GM15510 (cell line): Measurements from ENCODE around the gene RAPGEF2.

Experiments
- POLR2A ChIP-seq: IDR thresholded peaks from 3 replicates; pipeline ENCODE4 v1.6.1; 2011; ENCODE audit warnings: borderline replicate concordance; ENCODE audit not compliant: insufficient read length; ENCODE audit errors: extremely low read depth

The RAPGEF2 gene

DNA sequence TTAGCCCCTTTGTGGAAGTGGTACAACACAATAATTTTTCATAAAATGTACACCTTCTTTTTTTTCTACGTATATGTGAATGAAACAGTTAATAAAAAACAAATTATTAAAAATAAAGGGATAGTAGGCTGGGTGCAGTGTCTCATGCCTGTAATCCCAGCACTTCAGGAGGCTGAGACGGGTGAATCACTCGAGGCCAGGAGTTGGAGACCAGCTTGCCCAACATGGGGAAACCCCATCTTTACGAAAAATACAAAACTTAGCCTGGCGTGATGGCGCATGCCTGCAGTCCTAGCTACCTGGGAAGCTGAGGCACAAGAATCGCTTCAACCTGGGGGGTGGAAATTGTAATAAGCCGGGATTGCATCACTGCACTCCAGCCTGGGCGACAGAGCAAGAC, 244.9 kb downstream of the RAPGEF2 start:
- TF ChIP-seq POLR2A = no peak

DNA sequence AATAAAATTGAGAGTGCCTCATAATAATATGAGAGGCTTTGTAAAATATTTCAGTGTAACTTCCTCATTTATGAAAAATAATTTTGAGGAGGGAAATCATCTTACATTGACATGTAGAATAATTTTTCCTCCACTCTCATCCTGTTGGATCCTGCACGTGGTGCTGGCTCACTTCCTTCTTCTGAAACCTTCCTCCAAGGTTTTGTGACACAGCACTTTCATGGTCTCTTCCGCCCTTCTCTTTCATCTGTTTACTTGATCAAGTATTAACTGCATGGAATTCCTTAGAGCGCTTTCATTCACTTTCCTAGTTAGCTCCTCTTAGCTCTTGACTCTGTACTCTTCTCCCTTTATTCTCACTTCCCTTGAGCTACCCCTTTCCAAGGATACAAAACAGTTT, 246.5 kb downstream of the RAPGEF2 start:
- TF ChIP-seq POLR2A = no peak

DNA sequence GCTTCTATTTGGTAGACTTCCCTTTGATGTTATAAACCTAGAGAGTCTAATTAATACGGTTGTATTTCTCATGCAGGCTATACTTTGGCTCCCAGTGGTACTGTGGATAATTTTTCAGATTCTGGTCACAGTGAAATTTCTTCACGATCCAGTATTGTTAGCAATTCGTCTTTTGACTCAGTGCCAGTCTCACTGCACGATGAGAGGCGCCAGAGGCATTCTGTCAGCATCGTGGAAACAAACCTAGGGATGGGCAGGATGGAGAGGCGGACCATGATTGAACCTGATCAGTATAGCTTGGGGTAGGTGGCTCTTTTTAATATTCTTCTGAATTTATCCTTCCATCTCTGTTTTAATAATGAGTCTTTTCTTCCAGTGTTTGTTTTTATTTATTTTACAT, 249.7 kb downstream of the RAPGEF2 start:
- no peak for TF ChIP-seq POLR2A

DNA sequence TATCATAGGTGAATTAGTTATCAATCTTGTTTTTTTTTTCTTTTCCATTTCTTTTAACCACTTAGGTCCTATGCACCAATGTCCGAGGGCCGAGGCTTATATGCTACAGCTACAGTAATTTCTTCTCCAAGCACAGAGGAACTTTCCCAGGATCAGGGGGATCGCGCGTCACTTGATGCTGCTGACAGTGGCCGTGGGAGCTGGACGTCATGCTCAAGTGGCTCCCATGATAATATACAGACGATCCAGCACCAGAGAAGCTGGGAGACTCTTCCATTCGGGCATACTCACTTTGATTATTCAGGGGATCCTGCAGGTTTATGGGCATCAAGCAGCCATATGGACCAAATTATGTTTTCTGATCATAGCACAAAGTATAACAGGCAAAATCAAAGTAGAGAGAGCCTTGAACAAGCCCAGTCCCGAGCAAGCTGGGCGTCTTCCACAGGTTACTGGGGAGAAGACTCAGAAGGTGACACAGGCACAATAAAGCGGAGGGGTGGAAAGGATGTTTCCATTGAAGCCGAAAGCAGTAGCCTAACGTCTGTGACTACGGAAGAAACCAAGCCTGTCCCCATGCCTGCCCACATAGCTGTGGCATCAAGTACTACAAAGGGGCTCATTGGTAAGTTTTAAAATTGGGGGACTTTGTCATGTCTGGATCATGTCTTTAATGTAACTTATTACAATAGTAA, 250.7 kb downstream of the RAPGEF2 start:
- no peak for TF ChIP-seq POLR2A

DNA sequence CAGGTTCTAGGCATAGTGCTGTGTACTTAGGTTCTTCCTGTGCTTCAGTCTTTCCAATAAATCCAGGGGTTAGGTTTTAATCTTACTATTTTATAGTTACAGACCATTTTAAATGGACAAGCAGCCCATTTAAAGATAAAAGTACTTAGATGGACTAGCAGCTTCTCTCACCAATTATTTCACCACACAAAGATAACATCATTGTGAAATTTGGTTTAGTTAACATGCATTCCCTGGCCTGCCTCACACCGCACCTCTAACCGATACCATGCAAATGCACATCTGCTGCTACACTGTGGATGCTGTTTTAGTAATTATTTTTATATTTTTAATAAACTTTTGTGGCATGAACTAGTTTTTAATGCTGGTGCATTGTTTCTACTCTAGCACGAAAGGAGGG, 252.6 kb downstream of the RAPGEF2 start:
- TF ChIP-seq POLR2A = no peak

DNA sequence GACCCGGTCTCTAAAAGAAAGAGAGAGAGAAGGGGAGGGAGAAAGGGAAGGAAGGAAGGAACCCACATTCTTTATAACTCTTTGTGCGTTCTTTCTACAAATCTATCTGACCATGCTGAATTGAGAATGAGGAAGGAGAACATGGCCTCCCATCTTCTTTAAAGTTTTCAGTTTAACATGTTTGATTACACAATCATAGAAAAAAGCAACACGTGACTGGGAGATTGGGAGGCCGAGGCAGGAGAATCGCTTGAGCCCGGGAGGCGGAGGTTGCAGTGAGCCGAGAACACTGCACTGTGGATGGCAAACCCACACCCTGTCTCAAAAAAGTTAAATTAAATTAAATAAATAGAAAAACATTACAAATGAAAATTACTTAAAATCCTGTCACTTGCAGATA, 254.5 kb downstream of the RAPGEF2 start:
- TF ChIP-seq POLR2A = no peak

DNA sequence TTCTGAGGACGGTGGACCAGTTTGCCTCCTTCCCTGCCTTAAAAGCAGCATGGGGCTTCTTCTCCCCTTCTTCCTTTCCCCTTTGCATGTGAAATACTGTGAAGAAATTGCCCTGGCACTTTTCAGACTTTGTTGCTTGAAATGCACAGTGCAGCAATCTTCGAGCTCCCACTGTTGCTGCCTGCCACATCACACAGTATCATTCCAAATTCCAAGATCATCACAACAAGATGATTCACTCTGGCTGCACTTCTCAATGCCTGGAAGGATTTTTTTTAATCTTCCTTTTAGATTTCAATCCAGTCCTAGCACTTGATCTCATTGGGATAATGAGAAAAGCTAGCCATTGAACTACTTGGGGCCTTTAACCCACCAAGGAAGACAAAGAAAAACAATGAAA, 255.3 kb downstream of the RAPGEF2 start:
- no peak for TF ChIP-seq POLR2A

DNA sequence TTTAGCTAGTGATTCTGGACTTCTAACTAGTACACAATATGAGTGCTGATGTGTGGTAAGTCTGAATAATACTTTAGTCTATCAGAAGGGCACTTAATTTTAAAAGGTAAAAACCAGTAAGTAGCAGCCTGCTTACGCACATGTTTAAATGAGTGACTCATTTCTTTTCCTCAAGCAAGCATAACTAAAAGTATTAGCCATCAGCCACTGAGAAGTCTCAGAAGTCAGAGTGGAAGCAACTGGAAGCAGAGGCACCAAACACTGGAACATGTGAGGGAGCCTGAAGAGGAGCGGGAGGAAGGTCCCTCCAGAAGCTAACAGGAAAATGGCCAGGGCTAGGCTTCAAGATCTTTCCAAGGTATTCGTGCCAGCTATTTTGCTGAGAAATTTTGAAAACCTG, 257.7 kb downstream of the RAPGEF2 start:
- no peak for TF ChIP-seq POLR2A

DNA sequence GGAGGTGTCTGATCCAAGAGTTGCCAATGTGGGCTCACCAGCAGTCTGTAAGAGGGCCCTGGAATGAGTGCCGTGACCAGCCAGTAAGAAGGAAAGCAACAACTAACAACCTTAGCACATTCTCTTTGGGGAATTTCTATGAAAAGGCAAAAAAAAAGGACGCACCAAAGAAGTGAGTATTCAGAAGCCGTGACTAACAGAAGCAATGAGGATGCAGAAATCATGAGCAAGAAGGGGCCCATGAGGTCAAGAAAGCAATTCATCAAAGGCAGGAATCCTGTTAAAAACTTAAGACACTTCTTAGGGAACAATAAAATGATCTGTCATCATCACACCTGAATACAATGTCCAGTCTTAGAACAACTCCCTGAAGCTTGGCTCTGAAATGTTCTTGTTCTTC, 260.5 kb downstream of the RAPGEF2 start:
- no peak for TF ChIP-seq POLR2A

DNA sequence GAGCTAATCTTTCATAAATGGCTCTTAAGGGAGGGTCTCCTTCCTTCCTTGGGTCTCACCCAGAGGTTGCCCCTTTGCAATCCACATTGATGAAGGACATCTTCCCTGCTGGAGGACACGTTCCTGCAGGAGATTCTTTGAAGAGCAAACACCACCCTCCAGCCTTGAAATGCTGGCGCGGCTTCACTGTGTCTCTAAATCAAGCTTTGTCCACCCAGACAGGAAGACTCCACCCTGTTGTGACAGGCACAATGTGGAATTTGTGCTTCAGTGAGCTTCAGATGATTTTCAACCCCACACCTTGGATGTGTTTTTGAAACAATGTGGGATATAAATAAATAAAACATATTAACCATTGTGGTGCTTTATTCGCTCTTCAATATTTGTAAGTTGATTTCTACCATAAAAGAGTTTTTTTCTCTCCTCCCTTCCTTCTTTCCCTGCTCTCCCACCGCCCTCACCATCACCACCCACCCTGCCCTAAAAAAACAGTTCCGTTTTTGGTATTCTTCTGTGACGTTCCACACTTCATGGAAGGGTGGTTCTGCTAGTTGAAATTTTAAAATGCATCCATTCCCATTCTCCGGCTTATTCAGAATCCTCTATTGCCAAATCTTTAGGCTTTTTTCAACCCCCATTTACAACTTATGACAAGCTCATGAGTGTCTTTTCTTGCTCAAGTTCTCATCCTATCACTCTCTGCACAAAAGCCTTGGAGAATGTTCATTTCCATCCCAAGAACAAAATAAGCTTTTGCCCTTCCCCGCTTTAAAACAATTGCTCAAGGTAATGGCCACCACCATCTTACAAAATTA, 264.3 kb downstream of the RAPGEF2 start:
- no peak for TF ChIP-seq POLR2A

DNA sequence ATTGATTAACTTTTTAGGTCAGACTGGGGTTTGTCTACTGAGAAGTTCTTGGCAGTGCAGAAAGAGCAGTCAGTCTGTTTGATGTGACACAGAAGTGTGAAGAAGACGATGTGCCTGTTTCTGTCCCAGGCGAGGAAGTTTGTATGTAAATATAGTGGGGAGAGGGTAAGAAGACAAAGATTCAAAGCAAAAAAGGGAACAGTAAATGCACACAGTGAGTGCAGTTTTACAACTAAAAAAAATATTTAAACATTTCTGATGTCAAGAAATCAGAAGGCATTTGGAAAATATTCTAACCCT, 264.9 kb downstream of the RAPGEF2 start:
- no peak for TF ChIP-seq POLR2A

DNA sequence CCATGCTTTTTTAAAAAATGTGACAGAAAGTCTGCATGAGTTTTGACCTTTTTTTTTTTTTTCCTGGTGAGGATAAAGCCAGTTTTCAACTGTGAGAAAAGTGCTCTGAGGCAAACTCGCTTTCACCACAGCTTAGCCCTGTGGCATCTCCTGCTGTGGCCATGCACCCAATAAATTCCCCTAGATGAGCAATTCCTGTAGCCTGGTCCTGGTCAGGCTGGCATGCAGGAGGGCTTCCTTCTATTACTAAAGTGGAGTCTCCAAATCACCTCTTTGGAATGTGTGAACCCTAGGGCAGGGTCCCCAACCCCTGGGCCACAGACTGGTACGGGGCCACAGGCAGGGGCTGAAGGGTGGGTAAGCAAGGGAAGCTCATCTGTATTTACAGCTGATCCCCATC, 265.4 kb downstream of the RAPGEF2 start:
- no peak for TF ChIP-seq POLR2A

DNA sequence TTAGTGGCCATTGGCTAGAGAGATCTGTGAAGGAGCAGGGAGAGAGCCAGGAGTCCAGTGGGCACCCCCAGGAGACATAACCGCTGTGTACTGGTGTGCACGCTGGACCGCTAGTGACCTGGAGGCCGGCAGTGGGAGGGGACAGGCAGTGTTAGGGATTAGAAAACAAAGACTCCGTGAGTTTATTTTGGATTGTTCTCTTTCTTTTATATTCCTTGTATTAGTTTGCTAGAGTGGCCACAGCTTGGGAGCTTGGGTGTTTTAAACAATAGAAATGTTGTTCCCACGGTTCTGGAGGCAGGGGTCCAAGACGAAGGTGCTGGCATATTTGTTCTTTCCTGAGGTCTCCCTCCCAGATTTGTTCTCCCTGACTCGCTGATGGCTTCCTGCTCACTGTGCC, 266.4 kb downstream of the RAPGEF2 start:
- no peak for TF ChIP-seq POLR2A

DNA sequence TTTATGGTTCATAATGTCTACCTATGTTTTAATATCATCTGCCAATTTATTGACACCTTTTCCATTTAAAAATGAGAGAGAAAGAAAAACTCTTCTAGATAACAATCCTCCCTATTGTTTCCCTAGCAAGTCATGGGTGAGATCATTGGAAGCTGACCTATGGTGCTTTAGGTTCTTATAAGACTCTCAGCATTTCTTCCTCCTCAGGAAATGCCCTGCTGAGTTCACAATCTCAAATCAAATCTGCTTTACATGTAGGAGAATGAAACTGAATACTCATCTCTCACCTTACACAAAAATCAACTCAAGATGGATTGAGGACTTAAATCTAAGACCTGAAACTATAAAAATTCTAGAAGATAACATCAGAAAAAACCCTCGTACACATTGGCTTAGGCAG, 267.4 kb downstream of the RAPGEF2 start:
- no peak for TF ChIP-seq POLR2A

DNA sequence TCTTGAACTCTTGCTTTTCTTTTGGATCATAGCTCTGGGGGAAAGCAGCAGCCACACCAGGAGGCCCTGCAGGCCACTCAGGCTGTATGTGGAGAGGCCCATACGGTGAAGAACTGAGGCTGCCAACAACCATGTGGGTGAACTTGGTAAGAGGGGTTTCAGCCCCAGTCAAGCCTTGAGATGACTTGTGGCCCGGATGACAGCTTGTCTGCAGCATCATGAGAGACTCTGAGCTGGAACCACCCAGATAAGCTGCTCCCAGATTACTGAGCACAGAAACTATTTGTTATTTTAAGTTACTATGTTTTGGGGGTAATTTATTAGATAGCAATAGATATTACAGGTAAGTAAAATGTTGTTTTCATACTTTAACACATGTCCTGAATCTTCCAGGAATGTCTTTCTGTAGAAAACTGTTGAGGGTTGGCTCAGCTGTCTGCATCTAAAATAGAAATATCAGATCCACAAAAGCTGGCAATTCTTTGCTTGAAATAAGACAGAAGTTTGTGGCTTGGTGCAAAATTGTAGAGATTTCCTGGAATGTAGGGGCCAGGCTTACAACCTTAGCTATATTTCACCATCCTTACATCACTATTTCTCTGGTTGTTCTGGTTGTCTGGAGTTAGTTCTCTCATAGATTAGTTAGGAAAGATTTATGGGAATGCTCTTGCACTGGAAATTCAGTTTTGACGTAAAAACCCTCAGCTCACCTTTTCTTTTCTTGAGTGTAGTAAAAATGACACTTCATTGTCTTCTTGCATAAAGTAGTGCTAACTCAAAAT, 272.1 kb downstream of the RAPGEF2 start:
- no peak for TF ChIP-seq POLR2A
